GM19468 (cell line): ENCODE measurements around the gene RTEL1.
"Not testable (repeated sequence)": the region's sequence is repeated elsewhere in the genome, so short reads cannot be mapped to it uniquely, and the experiment has no call there.

ENCODE experiments used
- ATAC-seq: cut with Tn5 transposase; IDR thresholded peaks from one replicate; pipeline ENCODE4 v1.9.1; 2021; ENCODE audit warnings: mild to moderate bottlenecking, moderate library complexity, moderate number of reproducible peaks; ENCODE audit not compliant: unreplicated experiment; ENCODE audit errors: extremely low read depth

RTEL1 gene

GRCh38 chr20:63648895-63649589 lies 9.1 kb upstream of the RTEL1 start:
- ATAC-seq, result no peak

GRCh38 chr20:63650486-63650885 lies 7.6 kb upstream of the RTEL1 start:
- ATAC-seq, result not testable (repeated sequence)

- no peak for ATAC-seq
Measured at GRCh38 chr20:63651942-63652191, 6.2 kb upstream of the RTEL1 start.

GRCh38 chr20:63652192-63652980 lies 5.7 kb upstream of the RTEL1 start:
- ATAC-seq, result no peak

GRCh38 chr20:63653041-63653973 lies 4.8 kb upstream of the RTEL1 start, which contains the start of gene STMN3:
Gene STMN3 (minus strand): TSS chr20:63653424. CDS start chr20:63653345, 79 bp downstream.
- no peak for ATAC-seq

GRCh38 chr20:63653974-63654668 lies 4.0 kb upstream of the RTEL1 start:
- ATAC-seq, result no peak

GRCh38 chr20:63655249-63655648 lies 2.9 kb upstream of the RTEL1 start:
- ATAC-seq, result no peak

- ATAC-seq, result no peak
Measured at GRCh38 chr20:63656451-63656850, 1.7 kb upstream of the RTEL1 start.

GRCh38 chr20:63657260-63657936 lies 714 bp upstream of the RTEL1 start:
- no peak for ATAC-seq

- no peak for ATAC-seq
Measured at GRCh38 chr20:63658749-63659187, 656 bp downstream of the RTEL1 start.

GRCh38 chr20:63659370-63659769 lies 1.3 kb downstream of the RTEL1 start:
- ATAC-seq, result no peak

- ATAC-seq, result not testable (repeated sequence)
Measured at GRCh38 chr20:63660174-63660573, 2.1 kb downstream of the RTEL1 start.

GRCh38 chr20:63660622-63661021 lies 2.5 kb downstream of the RTEL1 start:
- no peak for ATAC-seq

- no peak for ATAC-seq
Measured at GRCh38 chr20:63661108-63661507, 3.0 kb downstream of the RTEL1 start.

- no peak for ATAC-seq
Measured at GRCh38 chr20:63661959-63662812, 4.1 kb downstream of the RTEL1 start.

GRCh38 chr20:63662813-63663189 lies 4.7 kb downstream of the RTEL1 start:
- ATAC-seq, result no peak

- no peak for ATAC-seq
Measured at GRCh38 chr20:63663332-63664066, 5.4 kb downstream of the RTEL1 start.
